HEK293T (cell line): ENCODE measurements around the gene SPOCK3.

Experiments
- CTCF ChIA-PET: fragments of 350-600 bp; formaldehyde crosslinking; extraction: SDS; loops from one replicate; lab custom pipeline; 2021; ENCODE audit warnings: antibody characterized with exemption, inconsistent platforms; lab: Yijun Ruan, JAX
- POLR2A ChIA-PET: fragments of 350-600 bp; formaldehyde crosslinking; extraction: SDS; loops from one replicate; lab custom pipeline; 2020; ENCODE audit warnings: antibody characterized with exemption, inconsistent platforms; lab: Yijun Ruan, JAX
- DNase-seq: peaks from one replicate; pipeline ENCODE4 v3.0.0; 2012; ENCODE audit warnings: mixed read lengths; ENCODE audit errors: extremely low spot score
- ARNT ChIP-seq: fragments of 450-650 bp; IDR thresholded peaks from 2 replicates; pipeline ENCODE4 v1.6.1; 2017; ENCODE audit warnings: mild to moderate bottlenecking
- BHLHE40 ChIP-seq: fragments of 450-650 bp; IDR thresholded peaks from 2 replicates; pipeline ENCODE4 v1.6.1; 2016; ENCODE audit warnings: mild to moderate bottlenecking, moderate library complexity, borderline replicate concordance
- CTBP1 ChIP-seq: fragments of 450-650 bp; IDR thresholded peaks from 2 replicates; pipeline ENCODE4 v1.6.1; 2016; ENCODE audit warnings: borderline replicate concordance
- ELF4 ChIP-seq: fragments of 450-650 bp; IDR thresholded peaks from 2 replicates; pipeline ENCODE4 v1.6.1; 2017; ENCODE audit warnings: antibody characterized with exemption
- FOXA1 ChIP-seq: fragments of 450-650 bp; IDR thresholded peaks from 2 replicates; pipeline ENCODE4 v1.6.1; 2016; ENCODE audit warnings: mild to moderate bottlenecking
- FOXK2 ChIP-seq: fragments of 450-650 bp; IDR thresholded peaks from 2 replicates; pipeline ENCODE4 v1.6.1; 2016; ENCODE audit warnings: mild to moderate bottlenecking
- FOXM1 ChIP-seq: fragments of 450-650 bp; IDR thresholded peaks from 2 replicates; pipeline ENCODE4 v1.6.1; 2017; ENCODE audit warnings: mild to moderate bottlenecking, borderline replicate concordance
- HDGF ChIP-seq: fragments of 450-650 bp; IDR thresholded peaks from 2 replicates; pipeline ENCODE4 v1.6.1; 2017; ENCODE audit warnings: antibody characterized with exemption, borderline replicate concordance
- L3MBTL2 ChIP-seq: fragments of 450-650 bp; conservative IDR thresholded peaks from 2 replicates; pipeline ENCODE4 v1.6.1; 2016; ENCODE audit warnings: mild to moderate bottlenecking
- LEF1 ChIP-seq: fragments of 450-650 bp; IDR thresholded peaks from 2 replicates; pipeline ENCODE4 v1.6.1; 2017; ENCODE audit warnings: mild to moderate bottlenecking, borderline replicate concordance
- NFRKB ChIP-seq: fragments of 450-650 bp; IDR thresholded peaks from 2 replicates; pipeline ENCODE4 v1.6.1; 2016; ENCODE audit warnings: mild to moderate bottlenecking, moderate library complexity
- SP1 ChIP-seq: fragments of 450-650 bp; IDR thresholded peaks from 2 replicates; pipeline ENCODE4 v1.6.1; 2017
- SUZ12 ChIP-seq: fragments of 450-650 bp; IDR thresholded peaks from 2 replicates; pipeline ENCODE4 v1.6.1; 2016; ENCODE audit warnings: mild to moderate bottlenecking
- TARDBP ChIP-seq: fragments of 450-650 bp; IDR thresholded peaks from 2 replicates; pipeline ENCODE4 v1.6.1; 2016
- ZNF384 ChIP-seq: fragments of 450-650 bp; IDR thresholded peaks from 2 replicates; pipeline ENCODE4 v1.6.1; 2016
- TF ChIP-seq, protein P1 (sequence below): fragments of 450-650 bp; IDR thresholded peaks from 2 replicates; pipeline ENCODE4 v1.6.1; 2016

Gene SPOCK3

DNA sequence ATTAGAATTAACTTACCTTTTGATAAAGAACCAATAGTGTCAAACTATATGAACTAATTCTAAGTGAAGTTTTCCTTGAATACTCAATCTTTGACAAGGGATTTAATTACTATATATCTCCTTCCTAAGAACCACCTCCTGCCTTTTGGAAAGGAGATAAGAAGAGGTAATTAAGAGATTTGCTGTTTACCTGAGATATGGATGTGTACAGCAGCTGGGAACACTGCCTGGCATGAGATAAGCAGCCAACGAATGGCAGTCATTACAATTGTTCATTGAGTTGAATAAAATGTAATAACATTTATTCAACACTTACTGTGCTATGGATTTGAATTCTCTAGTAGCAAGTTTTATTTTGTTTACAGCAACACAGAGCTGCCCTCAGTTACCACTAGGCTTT lies 407.1 kb downstream of the SPOCK3 start:
- POLR2A ChIA-PET = no interaction called here
- DNase-seq = no peak
- no peak for TF ChIP-seq HDGF
- TF ChIP-seq FOXK2 = no peak
- no peak for TF ChIP-seq ARNT
- no peak for TF ChIP-seq ZNF384
- no peak for TF ChIP-seq BHLHE40
- no peak for TF ChIP-seq FOXA1
- no peak for TF ChIP-seq SP1
- no peak for TF ChIP-seq ELF4
- no peak for TF ChIP-seq SUZ12
- no peak for TF ChIP-seq LEF1
- TF ChIP-seq L3MBTL2 = no peak
- no peak for TF ChIP-seq CTBP1
- TF ChIP-seq, protein P1, sequence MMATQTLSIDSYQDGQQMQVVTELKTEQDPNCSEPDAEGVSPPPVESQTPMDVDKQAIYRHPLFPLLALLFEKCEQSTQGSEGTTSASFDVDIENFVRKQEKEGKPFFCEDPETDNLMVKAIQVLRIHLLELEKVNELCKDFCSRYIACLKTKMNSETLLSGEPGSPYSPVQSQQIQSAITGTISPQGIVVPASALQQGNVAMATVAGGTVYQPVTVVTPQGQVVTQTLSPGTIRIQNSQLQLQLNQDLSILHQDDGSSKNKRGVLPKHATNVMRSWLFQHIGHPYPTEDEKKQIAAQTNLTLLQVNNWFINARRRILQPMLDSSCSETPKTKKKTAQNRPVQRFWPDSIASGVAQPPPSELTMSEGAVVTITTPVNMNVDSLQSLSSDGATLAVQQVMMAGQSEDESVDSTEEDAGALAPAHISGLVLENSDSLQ = no peak
- no peak for TF ChIP-seq TARDBP
- TF ChIP-seq NFRKB = no peak
- no peak for TF ChIP-seq FOXM1
- CTCF ChIA-PET = no interaction called here

DNA sequence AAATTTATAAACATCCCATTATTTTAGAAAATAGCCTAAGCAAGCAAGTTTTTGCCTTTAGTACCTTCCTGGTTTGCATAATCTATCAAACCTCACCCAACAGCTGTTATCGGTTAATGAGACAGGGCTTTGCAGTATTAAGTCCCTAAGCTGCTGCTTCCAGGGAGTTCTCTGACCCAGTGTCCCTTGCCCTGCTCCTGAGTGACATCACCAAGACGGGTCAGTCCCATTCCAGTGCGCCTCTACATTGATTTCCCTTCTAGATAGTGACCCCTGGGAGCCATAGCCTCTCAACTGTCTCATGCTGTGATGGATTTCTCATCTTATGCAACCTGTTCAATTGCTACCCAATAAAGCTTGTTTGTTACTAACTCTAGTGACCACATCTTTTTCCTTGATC lies 410.4 kb downstream of the SPOCK3 start:
- no peak for DNase-seq
- ChIA-PET CTCF (no interaction called here), POLR2A (no interaction called here)
- no peak for TF ChIP-seq ARNT
- TF ChIP-seq NFRKB = no peak
- no peak for TF ChIP-seq TARDBP
- TF ChIP-seq ZNF384 = no peak
- no peak for TF ChIP-seq FOXK2
- TF ChIP-seq, protein P1 = no peak
- TF ChIP-seq SUZ12 = no peak
- no peak for TF ChIP-seq CTBP1
- TF ChIP-seq HDGF = no peak
- TF ChIP-seq L3MBTL2 = no peak
- no peak for TF ChIP-seq SP1
- TF ChIP-seq FOXA1 = no peak

DNA sequence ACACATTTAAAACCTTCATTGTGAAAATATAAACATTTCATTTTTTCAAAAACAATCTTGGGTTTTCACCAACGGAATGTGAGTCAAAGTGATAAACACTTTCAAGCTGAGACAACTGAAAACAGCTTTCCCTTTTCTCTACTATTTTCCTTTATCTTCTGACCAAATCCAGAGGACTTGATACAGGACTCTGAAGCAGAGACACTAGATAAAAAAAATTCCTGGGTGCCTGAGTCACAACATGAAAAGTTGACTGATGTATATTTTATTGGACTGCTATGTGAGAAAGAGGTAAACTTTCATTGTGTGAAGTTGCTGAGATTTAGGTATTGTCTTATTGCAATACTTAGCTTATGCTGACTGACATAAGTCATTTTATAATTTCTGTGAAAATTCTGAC lies 411.2 kb downstream of the SPOCK3 start:
- no peak for DNase-seq
- TF ChIP-seq ELF4 = no peak
- TF ChIP-seq SP1 = no peak
- TF ChIP-seq TARDBP = no peak
- TF ChIP-seq SUZ12 = no peak
- TF ChIP-seq ZNF384 = no peak
- TF ChIP-seq BHLHE40 = no peak
- no peak for TF ChIP-seq FOXA1
- no peak for TF ChIP-seq FOXK2
- TF ChIP-seq ARNT = no peak
- no peak for TF ChIP-seq LEF1
- TF ChIP-seq, protein P1 = no peak
- no peak for TF ChIP-seq CTBP1
- no peak for TF ChIP-seq HDGF
- no peak for TF ChIP-seq NFRKB
- no peak for TF ChIP-seq FOXM1
- ChIA-PET CTCF (no interaction called here), POLR2A (no interaction called here)

DNA sequence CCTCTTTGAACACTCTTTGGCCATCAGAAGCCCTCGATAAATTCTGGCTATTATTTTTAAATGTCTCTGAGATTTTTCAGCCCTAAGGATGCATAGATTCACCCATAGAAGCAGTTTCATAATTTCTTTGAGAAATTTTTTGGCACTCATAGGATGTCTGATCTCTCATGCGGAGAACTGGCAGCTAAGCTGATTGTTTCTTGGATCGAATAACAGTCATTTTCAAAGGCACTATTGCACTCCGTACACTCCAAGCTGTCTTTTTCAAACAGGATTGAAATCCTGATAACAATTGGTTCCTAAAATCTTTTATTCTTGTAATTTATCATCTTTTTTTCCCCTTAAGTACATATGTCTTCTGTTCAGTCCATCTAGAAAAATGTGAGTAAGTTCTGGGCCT lies 411.9 kb downstream of the SPOCK3 start:
- no peak for DNase-seq
- ChIA-PET POLR2A (no interaction called here), CTCF (no interaction called here)
- TF ChIP-seq, protein P1 = no peak
- TF ChIP-seq NFRKB = no peak
- TF ChIP-seq CTBP1 = no peak
- TF ChIP-seq ELF4 = no peak
- no peak for TF ChIP-seq SUZ12
- TF ChIP-seq FOXM1 = no peak
- TF ChIP-seq TARDBP = no peak
- no peak for TF ChIP-seq SP1
- no peak for TF ChIP-seq ARNT

DNA sequence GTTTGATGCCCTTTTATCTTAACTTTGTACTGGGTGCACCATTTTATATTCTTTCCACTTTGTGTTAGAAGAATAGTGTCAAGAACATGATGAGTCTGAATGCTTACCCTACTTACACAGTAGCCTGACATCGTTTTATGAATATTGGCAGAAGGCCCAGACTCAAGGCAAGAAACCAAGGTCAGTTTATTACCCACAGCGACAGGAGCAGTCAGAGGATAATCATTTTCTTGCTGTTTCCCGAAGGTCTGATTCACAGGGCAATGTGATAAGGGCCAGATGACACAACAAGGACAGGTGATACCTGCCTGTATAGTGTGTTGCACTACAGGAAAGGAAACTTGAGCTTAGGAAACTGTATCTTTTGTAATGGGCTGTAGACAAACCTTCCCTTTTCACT lies 417.4 kb downstream of the SPOCK3 start:
- no peak for TF ChIP-seq BHLHE40
- no peak for TF ChIP-seq ELF4
- no peak for TF ChIP-seq SP1
- no peak for TF ChIP-seq SUZ12
- no peak for TF ChIP-seq CTBP1
- TF ChIP-seq ARNT = no peak
- TF ChIP-seq ZNF384 = no peak
- TF ChIP-seq, protein P1 = no peak
- no peak for TF ChIP-seq NFRKB
- TF ChIP-seq FOXA1 = no peak
- no peak for TF ChIP-seq LEF1
- no peak for TF ChIP-seq TARDBP
- TF ChIP-seq HDGF = no peak
- no peak for TF ChIP-seq L3MBTL2
- TF ChIP-seq FOXM1 = no peak
- TF ChIP-seq FOXK2 = no peak
- ChIA-PET CTCF (interaction anchor here (0.7 kb wide), 1 partner anchor 1258 kb away, joined by 3 read pairs; no protein-coding TSS in a partner anchor), POLR2A (no interaction called here)
- peak; percentile 15 for DNase-seq
